GM18505 (cell line): ENCODE results near the gene IGSF3.

ENCODE experiments used
- ATAC-seq: cut with Tn5 transposase; IDR thresholded peaks from one replicate; pipeline ENCODE4 v1.9.1; 2021; ENCODE audit not compliant: unreplicated experiment
- POLR2A ChIP-seq: IDR thresholded peaks from 4 replicates; pipeline ENCODE4 v1.6.1; 2011; ENCODE audit warnings: borderline replicate concordance; ENCODE audit not compliant: insufficient read depth, insufficient read length; ENCODE audit errors: extremely low read depth

The IGSF3 gene

DNA sequence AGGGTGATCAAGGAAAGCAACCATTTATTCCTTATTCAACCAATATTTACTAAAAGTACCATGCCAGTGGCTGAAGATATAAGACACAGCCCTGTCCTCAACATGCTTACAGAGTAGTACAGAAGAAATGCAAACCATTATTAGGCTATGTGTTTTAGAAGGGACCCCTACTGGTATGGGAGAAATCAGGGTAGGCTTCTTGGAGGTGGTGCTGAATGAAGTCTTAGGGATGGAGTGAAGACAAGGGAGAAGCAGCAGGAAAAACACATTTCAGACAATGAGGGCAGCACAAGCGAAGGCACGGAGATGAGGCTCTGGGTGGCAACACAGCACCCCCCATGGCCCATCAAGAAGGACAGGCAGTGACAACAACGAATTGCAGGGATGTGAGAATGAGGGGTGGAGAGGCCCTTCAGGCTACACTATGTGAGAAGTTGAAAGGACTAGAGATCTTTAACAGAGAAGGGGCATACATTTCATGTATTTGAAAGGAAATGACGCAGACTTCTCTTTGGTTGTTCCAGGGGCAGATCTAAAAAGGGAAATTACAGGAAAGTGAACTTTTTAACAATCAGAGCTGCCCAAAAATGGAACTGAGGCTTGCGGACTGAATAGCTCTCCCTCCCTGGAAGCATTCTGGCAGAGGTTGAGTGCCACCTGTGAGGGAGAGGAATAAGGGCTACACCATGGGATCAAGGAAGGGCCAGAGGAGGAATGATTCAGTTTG, 79.9 kb downstream of the IGSF3 start:
- no peak for ATAC-seq
- no peak for TF ChIP-seq POLR2A

DNA sequence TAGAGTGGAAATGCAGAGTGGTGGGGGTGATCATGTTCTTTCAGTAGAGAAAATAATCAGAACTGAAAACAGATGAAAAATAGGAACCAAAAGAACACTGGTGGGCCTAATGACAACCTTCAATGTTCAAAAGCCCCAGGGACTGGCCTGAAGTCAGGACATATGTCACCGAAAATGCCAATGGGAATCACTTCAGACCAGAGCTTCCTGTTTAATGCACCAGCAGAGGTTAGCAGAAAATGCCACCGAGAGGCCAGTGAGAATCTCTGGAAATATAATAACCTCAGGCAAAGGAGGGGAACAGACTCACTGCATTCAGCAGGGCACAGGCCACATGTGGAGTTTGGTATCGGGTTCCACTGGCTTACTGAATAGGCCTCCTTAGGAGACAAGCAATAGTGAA, 80.8 kb downstream of the IGSF3 start:
- peak; percentile 40 for ATAC-seq
- TF ChIP-seq POLR2A = no peak

DNA sequence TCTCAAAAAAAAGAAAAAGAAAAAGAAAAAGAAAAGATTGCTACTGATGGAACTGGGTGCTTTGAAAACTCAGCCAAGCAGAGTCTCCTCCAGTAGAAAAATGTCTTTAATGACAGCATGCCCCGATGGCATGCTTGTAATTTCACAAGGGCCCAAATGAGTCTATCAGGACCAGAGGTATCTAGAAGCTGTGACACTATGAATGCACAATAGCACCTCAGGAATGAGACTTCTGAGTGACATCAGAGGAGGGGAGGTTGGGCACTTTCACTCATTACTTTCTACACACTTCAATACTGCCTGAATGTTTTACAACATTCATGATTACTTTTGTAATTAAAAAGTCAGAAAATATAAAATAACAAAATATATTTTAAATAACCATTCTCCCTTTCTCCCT, 81.6 kb downstream of the IGSF3 start:
- no peak for TF ChIP-seq POLR2A
- no peak for ATAC-seq

DNA sequence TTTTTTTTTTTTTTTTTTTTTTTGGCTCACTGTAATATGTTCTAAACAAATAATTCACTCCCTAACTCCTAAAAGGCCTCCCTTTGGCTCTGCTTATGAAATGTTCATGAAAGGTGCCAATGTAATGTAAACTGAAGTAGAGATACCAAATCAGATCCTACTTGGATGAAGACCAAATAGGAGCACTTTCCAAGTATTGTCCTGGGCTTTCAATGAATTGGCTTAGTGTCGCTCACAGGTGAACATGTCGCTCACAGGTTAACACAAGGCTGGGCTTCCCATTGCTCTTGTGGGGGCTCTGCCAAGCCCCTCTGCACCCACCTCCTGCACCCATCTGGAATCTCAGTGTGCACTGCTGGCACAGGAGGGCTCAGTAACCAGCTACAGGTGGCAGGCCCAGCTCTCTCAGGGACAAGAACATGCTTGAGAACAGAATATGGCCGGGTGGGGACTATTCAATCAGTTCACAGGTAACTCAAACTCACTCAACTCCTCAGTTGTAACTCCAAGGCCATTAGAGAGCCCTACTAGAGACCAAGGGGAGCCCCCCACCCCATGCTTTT, 86.1 kb downstream of the IGSF3 start:
- no peak for ATAC-seq
- TF ChIP-seq POLR2A = no peak

DNA sequence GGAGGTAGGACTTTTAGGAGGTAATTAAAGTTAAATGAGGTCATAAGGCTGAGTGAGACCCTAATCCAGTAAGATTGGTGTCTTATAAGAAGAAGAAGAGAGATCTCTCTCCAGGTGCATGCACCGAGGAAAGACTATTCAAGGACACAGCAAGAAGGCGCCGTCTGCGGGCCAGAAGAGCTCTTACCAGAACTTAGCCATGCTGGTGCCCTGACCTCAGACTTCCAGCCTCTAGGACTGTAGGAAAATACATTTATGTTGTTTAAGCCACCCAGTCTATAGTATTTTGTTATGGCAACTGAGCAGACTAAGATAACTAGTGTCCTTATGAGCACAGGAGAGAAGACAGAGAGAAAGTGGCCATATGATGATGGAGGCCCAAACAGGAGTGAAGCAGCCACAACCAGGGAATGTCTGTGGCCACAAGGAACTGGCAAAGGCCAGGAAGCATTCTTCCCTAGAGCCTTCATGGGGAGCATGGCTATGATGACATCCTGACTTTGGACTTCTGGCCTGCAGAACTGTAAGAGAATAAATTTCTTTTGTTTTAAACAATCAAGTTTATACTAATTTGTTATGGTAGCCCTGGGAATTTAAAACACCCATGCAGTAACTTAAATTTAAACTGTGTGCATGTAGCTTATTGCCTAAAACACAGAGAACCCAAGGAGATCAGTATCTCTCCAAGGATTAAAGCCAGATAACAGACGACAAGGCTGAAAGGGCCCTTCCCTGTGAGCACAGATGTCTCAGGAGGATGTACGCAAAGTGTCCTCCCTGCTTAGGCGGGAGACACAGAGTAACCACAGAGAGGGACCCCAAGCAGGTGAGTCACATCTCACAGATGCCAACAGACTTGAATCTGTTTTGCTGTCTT, 86.8 kb downstream of the IGSF3 start:
- TF ChIP-seq POLR2A = no peak
- ATAC-seq = no peak

DNA sequence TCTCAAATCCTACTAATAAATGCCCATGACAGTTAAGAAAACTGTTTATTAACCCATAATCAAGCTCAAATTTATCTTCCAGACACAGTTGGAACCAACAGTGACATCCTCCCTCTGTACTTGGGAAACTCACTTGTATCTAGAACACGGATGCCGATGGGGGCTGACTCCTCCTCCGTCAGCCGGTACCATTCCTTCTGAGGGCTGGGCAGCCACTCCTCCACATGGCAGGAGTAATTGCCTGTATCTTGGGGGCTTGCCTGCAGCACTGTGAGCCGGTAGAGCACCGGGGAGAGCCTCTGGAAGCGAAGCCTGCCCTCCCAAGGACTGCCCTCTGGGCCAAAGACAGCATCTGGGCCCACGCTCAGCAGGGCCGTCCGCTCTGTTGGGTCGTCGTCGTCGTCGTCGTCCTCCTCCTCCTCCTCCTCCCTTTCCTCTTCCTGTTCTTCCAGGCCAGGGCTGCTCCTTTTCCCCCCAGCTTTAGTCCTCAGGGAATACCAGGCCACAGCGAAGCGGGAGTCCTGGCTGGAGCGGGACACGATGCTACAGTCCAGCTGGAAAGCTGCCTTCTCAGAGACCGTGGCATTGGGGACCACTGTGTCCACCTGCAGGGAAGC, 88.2 kb downstream of the IGSF3 start:
- no peak for TF ChIP-seq POLR2A
- ATAC-seq = no peak

DNA sequence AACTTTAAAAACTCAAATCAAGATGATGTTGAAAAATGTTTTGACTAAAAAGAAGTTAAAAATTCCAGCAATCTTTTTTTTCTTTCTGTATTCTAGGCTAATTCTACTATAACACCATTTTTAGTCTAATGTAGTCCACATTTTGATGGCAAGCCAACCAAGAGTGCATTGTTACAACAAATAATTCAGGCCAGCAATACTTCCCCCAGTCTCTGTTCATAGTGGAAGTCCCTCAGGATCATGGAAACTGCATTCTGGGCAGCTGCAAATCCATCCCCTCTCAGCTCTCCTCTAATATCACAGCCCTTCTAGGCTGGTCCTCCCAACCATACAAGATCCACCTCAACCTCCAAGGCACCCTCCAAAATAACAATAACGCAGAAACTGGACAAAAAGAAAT, 89.0 kb downstream of the IGSF3 start:
- ATAC-seq = no peak
- no peak for TF ChIP-seq POLR2A

DNA sequence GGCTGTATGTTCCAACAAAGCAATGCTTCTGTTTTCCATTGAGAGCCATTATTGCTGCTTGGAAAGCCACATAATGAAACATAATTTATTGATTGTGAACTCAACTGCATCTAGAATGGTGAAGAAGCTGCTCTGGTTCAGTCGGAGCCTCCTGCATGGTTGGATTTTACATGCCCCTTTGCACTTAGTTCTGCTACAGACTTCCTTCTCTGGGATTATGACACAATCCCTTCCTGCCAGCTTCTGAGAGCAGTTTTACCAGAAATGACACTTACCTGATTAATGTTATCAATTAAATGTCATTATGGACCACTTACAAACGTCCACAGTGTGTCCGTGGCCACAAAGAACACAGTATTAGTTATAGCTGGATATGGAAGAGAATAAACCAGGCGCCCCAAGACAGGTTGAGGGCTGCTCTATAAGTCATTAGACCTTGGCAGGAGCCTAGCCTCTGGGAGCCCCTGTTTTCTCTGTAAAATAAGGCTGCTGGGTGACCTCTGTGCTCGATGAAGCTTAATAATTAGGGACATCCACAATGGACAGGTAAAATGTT, 89.7 kb downstream of the IGSF3 start:
- TF ChIP-seq POLR2A = no peak
- no peak for ATAC-seq

DNA sequence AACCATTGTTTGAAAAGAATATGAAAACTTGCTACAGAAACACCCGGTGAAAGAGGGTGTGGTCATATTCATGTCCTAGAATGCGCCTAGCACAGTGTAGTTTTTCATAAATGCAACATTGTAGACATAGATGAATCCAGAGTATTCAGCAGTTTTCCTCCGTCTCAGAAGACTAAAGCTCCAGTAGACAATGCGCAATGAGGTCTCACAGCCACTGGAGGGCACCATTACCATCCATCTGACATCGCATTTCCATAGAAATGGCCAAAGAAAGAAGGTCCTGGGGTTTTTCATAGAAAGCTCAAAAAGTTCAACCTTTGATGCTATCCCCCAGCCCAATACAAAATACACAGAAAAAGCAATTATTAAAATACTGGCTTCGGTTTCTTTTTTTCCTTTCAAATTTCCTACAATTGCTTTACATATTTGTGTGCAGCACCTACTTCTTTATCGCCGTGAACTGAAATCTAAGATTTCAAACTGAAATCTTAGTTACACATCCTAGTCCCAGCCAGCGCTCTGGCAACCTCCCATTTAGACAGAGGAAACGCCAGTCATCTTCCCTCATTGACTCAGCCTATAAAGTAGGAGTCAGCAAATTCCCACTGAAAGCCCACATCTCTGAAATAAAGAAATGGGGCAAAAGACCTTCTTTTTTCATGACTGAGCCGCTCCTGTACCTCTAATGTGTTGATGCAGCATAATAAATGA, 92.8 kb downstream of the IGSF3 start:
- no peak for TF ChIP-seq POLR2A
- no peak for ATAC-seq

DNA sequence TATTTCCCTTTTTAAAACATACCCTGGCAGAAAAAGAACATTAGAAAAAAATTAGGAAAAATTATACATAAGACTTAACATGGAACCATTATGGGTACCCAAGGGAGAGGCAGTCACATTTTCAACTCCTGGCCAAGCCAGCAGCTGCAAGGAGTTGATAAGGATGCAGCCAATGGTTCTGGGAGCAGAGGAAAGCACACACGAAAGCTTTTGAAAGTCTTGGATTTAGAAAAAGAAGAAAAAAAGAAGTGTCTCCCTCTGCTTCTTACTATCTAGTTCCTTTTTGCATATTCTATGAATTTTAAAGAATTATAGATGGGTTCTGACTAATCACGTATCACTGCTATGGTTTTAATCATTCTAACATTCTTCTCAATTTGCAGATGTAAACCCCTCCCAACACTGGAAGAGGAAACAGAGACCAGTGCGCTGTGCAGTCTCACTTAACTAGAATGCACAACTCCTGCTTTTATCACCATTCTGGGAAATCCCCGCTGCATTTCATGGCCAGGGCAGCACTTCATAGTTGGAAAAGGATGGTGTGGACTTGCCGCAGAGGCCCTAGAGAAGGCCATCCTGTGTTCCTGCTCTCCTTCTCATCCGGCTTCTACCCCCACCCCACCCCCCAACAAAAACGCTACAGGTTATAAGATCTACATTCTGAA, 94.0 kb downstream of the IGSF3 start:
- ATAC-seq = no peak
- TF ChIP-seq POLR2A = no peak

DNA sequence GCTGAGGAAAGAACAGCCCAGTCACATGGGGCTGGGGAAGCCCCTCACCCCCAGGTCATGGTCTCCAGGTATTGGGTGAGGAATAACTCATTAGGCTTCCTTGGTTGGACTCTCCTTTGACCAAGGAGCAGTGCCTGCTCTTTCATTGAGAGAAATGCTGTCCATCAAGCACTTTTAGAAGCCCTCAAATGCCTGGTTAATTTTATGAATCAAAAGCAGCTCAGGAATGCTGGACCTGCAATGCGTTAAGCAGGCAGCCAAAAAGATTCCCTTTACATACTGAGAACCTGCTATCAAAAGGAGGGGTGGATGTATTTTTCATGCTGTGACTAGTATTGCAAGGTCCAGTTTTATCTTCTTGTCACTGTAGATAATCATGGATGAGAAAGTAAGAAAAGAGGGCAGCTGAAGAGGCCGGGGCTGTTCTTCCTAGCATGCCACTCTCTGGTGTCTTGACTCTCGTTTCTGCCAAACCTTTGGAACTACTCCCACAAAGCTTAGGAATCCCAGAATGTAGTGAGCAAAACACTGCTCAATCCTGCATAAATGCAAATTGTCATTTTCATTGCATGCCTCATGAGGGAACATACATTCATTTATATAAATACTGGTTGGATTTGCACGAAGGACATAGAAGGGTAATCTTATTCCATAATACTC, 94.6 kb downstream of the IGSF3 start:
- no peak for ATAC-seq
- TF ChIP-seq POLR2A = no peak

DNA sequence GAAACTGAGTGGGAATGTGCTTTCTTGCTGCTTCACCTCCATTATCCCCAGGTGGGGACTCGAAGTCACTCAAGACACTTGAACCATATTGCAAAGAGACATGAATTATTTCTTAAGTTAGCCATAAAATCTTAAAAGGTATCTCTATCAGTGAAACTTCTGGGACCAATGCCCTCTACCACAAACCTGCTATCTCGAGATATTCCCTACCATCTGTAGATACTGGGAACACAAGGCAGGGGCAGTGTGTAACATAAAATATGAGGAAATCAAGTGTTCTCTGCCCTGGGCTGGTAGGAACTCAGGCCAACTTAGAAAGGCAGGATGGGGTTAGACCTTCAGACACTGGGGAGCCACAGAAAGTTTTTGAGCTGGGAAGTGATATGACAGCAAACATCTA, 95.4 kb downstream of the IGSF3 start:
- ATAC-seq = no peak

More for the DNA sequence above, 95.4 kb downstream of the IGSF3 start:
- no peak for TF ChIP-seq POLR2A
